GM19324 (cell line): ENCODE data around the gene OSGEP.

Experiments used
- ATAC-seq: cut with Tn5 transposase; IDR thresholded peaks from one replicate; pipeline ENCODE4 v1.9.1; 2021; ENCODE audit warnings: mild to moderate bottlenecking, moderate library complexity; ENCODE audit not compliant: unreplicated experiment, low FRiP score

The OSGEP gene

GRCh38 chr14:20454516-20455354, at the start of gene OSGEP, which contains the start of gene APEX1:
TSS of gene OSGEP (minus strand) at chr14:20454812. CDS start at chr14:20454683, 129 bp downstream.
TSS of gene APEX1 (plus strand) at chr14:20455226. CDS start at chr14:20455646, 420 bp downstream.
- ATAC-seq = peak; percentile 88

GRCh38 chr14:20503898-20504297, 49.3 kb upstream of the OSGEP start:
- no peak for ATAC-seq

- ATAC-seq = no peak
Observed at GRCh38 chr14:20501346-20501745, 46.7 kb upstream of the OSGEP start.

- ATAC-seq = no peak
Observed at GRCh38 chr14:20499881-20500280, 45.3 kb upstream of the OSGEP start.

- ATAC-seq = no peak
Observed at GRCh38 chr14:20499108-20499507, 44.5 kb upstream of the OSGEP start.

GRCh38 chr14:20498622-20499021, 44.0 kb upstream of the OSGEP start:
- ATAC-seq = no peak

GRCh38 chr14:20494935-20495766, 40.5 kb upstream of the OSGEP start:
- ATAC-seq = no peak

GRCh38 chr14:20493634-20494033, 39.0 kb upstream of the OSGEP start:
- no peak for ATAC-seq

GRCh38 chr14:20492486-20492885, 37.9 kb upstream of the OSGEP start:
- no peak for ATAC-seq

GRCh38 chr14:20490563-20490962, 36.0 kb upstream of the OSGEP start:
- no peak for ATAC-seq

GRCh38 chr14:20489093-20489994, 34.7 kb upstream of the OSGEP start:
- ATAC-seq = peak; percentile 28

- no peak for ATAC-seq
Observed at GRCh38 chr14:20487396-20487725, 32.7 kb upstream of the OSGEP start.

GRCh38 chr14:20486684-20487395, 32.2 kb upstream of the OSGEP start:
- ATAC-seq = no peak

GRCh38 chr14:20485900-20486299, 31.3 kb upstream of the OSGEP start:
- ATAC-seq = no peak

- no peak for ATAC-seq
Observed at GRCh38 chr14:20482382-20482781, 27.8 kb upstream of the OSGEP start.

- ATAC-seq = no peak
Observed at GRCh38 chr14:20478894-20479293, 24.3 kb upstream of the OSGEP start.

- ATAC-seq = no peak
Observed at GRCh38 chr14:20477211-20477876, 22.7 kb upstream of the OSGEP start.

GRCh38 chr14:20476776-20477175, 22.2 kb upstream of the OSGEP start:
- no peak for ATAC-seq

GRCh38 chr14:20472536-20473169, 18.0 kb upstream of the OSGEP start:
- no peak for ATAC-seq
